Activated naive CD4-positive, alpha-beta T cell treated with anti-CD3 and anti-CD28 coated beads for 36 hours (primary cell): ENCODE results near the gene AUTS2. TPM values are rescaled to one million over a fixed set of nuclear protein-coding genes. Genes with fewer than 3 reads are reported as not detected.

Source experiments
- CTCF ChIA-PET: fragments of 350-600 bp; sonication (Branson Sonifier 250); formaldehyde crosslinking; loops from one replicate; lab custom pipeline; 2021; ENCODE audit warnings: antibody characterized with exemption; lab: Charles Lee
- DNase-seq: peaks from one replicate; pipeline ENCODE4 v3.0.0-alpha.2; 2020
- H3K27ac Mint-ChIP-seq: one replicate; pipeline ENCODE4 v1.8.0; 2021; ENCODE audit warnings: mild to moderate bottlenecking, mixed read lengths
- H3K27me3 Mint-ChIP-seq: one replicate; pipeline ENCODE4 v1.8.0; 2021; ENCODE audit warnings: low read depth, mixed read lengths
- H3K36me3 Mint-ChIP-seq: one replicate; pipeline ENCODE4 v1.8.0; 2021; ENCODE audit warnings: low read depth, mixed read lengths
- H3K4me1 Mint-ChIP-seq: one replicate; pipeline ENCODE4 v1.8.0; 2021; ENCODE audit warnings: low read depth, mixed read lengths
- H3K4me3 Mint-ChIP-seq: one replicate; pipeline ENCODE4 v1.8.0; 2021; ENCODE audit warnings: mild to moderate bottlenecking, moderate library complexity, mixed read lengths
- H3K9me3 Mint-ChIP-seq: one replicate; pipeline ENCODE4 v1.8.0; 2021; ENCODE audit warnings: mixed read lengths
- intact Hi-C: fragments of 100-400 bp; cut with micrococcal nuclease; formaldehyde crosslinking; loops from one replicate; pipeline ENCODE4 v1.15.1; 2023
- total RNA-seq, 2 experiments: library from RNA; stranded (reverse); gene quantifications; one replicate each; pipeline ENCODE4 v1.2.3, GENCODE V29; 2021

AUTS2 gene
- total RNA-seq, 2 experiments from 2014 or later: 0.79 to 1.1 TPM

GRCh38 chr7:69937097-69937496 lies 338.8 kb downstream of the AUTS2 start:
- Mint-ChIP-seq H3K27ac (no peak overlapping the region), H3K4me1 (no peaks in the 10 kb centered on the region), H3K36me3 (no peaks in the 10 kb centered on the region), H3K27me3 (no peaks in the 10 kb centered on the region), H3K9me3 (no peaks in the 10 kb centered on the region), H3K4me3 (no peak overlapping the region)
- intact Hi-C loops: no loop called here
- no peak for DNase-seq
- CTCF ChIA-PET: no interaction called here

- Mint-ChIP-seq H3K27me3 (no peaks in the 10 kb centered on the region), H3K9me3 (no peaks in the 10 kb centered on the region), H3K36me3 (no peaks in the 10 kb centered on the region), H3K4me1 (no peaks in the 10 kb centered on the region), H3K4me3 (no peak overlapping the region), H3K27ac (no peak overlapping the region)
- DNase-seq: no peak
- CTCF ChIA-PET: no interaction called here
- intact Hi-C loops: no loop called here
These were observed 341.0 kb downstream of the AUTS2 start for GRCh38 chr7:69939317-69939716.

GRCh38 chr7:69941077-69941651 lies 342.9 kb downstream of the AUTS2 start:
- Mint-ChIP-seq H3K27ac (no peak overlapping the region), H3K9me3 (no peaks in the 10 kb centered on the region), H3K4me3 (no peak overlapping the region), H3K27me3 (no peaks in the 10 kb centered on the region), H3K4me1 (no peaks in the 10 kb centered on the region), H3K36me3 (no peaks in the 10 kb centered on the region)
- intact Hi-C loops: no loop called here
- DNase-seq: no peak
- CTCF ChIA-PET: interaction anchor here (0.6 kb wide), 1 partner anchor 28 kb away, joined by 4 read pairs; no protein-coding TSS in a partner anchor

GRCh38 chr7:69942573-69942972 lies 344.3 kb downstream of the AUTS2 start:
- intact Hi-C loops: no loop called here
- CTCF ChIA-PET: interaction anchor here (1.0 kb wide), 1 partner anchor 10 kb away, joined by 5 read pairs; no protein-coding TSS in a partner anchor
- H3K4me1 Mint-ChIP-seq: no peaks in the 10 kb centered on the region

GRCh38 chr7:69946901-69947300 lies 348.6 kb downstream of the AUTS2 start:
- no peak for DNase-seq
- H3K9me3 Mint-ChIP-seq: no peaks in the 10 kb centered on the region
- no peaks in the 10 kb centered on the region for H3K36me3 Mint-ChIP-seq
- CTCF ChIA-PET: no interaction called here
- H3K4me1 Mint-ChIP-seq: no peaks in the 10 kb centered on the region
- H3K27me3 Mint-ChIP-seq: no peaks in the 10 kb centered on the region
- H3K4me3 Mint-ChIP-seq: no peak overlapping the region
- intact Hi-C loops: no loop called here
- no peak overlapping the region for H3K27ac Mint-ChIP-seq

More at GRCh38 chr7:69942573-69942972, 344.3 kb downstream of the AUTS2 start:
- Mint-ChIP-seq H3K4me3 (no peak overlapping the region), H3K36me3 (no peaks in the 10 kb centered on the region), H3K27ac (no peak overlapping the region), H3K9me3 (no peaks in the 10 kb centered on the region), H3K27me3 (no peaks in the 10 kb centered on the region)
- DNase-seq: no peak

GRCh38 chr7:69947998-69948397 lies 349.7 kb downstream of the AUTS2 start:
- H3K9me3 Mint-ChIP-seq: no peaks in the 10 kb centered on the region
- H3K36me3 Mint-ChIP-seq: no peaks in the 10 kb centered on the region
- no peak overlapping the region for H3K4me3 Mint-ChIP-seq
- intact Hi-C loops: no loop called here
- DNase-seq: no peak
- CTCF ChIA-PET: no interaction called here
- H3K27me3 Mint-ChIP-seq: no peaks in the 10 kb centered on the region
- no peak overlapping the region for H3K27ac Mint-ChIP-seq
- H3K4me1 Mint-ChIP-seq: peaks cover 2% of the 10 kb centered on the region

- no peaks in the 10 kb centered on the region for H3K9me3 Mint-ChIP-seq
- peaks cover 8% of the 10 kb centered on the region for H3K4me1 Mint-ChIP-seq
- DNase-seq: no peak
- CTCF ChIA-PET: interaction anchor here (0.7 kb wide), 1 partner anchor 1494 kb away, joined by 3 read pairs; no protein-coding TSS in a partner anchor
- H3K27me3 Mint-ChIP-seq: no peaks in the 10 kb centered on the region
- no peak overlapping the region for H3K27ac Mint-ChIP-seq
- no peaks in the 10 kb centered on the region for H3K36me3 Mint-ChIP-seq
- H3K4me3 Mint-ChIP-seq: no peak overlapping the region
- intact Hi-C loops: no loop called here
These were observed 350.8 kb downstream of the AUTS2 start for GRCh38 chr7:69949122-69949521.

GRCh38 chr7:69951458-69951857 lies 353.2 kb downstream of the AUTS2 start:
- Mint-ChIP-seq H3K27ac (no peak overlapping the region), H3K9me3 (no peaks in the 10 kb centered on the region), H3K36me3 (no peaks in the 10 kb centered on the region), H3K4me3 (no peak overlapping the region), H3K4me1 (peaks cover 8% of the 10 kb centered on the region), H3K27me3 (no peaks in the 10 kb centered on the region)
- CTCF ChIA-PET: no interaction called here
- no peak for DNase-seq
- intact Hi-C loops: no loop called here

GRCh38 chr7:69953136-69954067 lies 355.1 kb downstream of the AUTS2 start:
- Mint-ChIP-seq H3K4me1 (peaks cover 8% of the 10 kb centered on the region), H3K9me3 (no peaks in the 10 kb centered on the region), H3K27me3 (no peaks in the 10 kb centered on the region), H3K36me3 (no peaks in the 10 kb centered on the region), H3K4me3 (no peak overlapping the region), H3K27ac (no peak overlapping the region)
- CTCF ChIA-PET: no interaction called here
- intact Hi-C loops: no loop called here
- DNase-seq: no peak

GRCh38 chr7:69956541-69956940 lies 358.3 kb downstream of the AUTS2 start:
- Mint-ChIP-seq H3K27ac (no peak overlapping the region), H3K4me1 (peaks cover 8% of the 10 kb centered on the region), H3K36me3 (no peaks in the 10 kb centered on the region), H3K9me3 (no peaks in the 10 kb centered on the region), H3K27me3 (no peaks in the 10 kb centered on the region), H3K4me3 (no peak overlapping the region)
- intact Hi-C loops: no loop called here
- no peak for DNase-seq
- CTCF ChIA-PET: no interaction called here

GRCh38 chr7:69957661-69958060 lies 359.4 kb downstream of the AUTS2 start:
- Mint-ChIP-seq H3K9me3 (no peaks in the 10 kb centered on the region), H3K4me1 (peaks cover 11% of the 10 kb centered on the region), H3K27me3 (no peaks in the 10 kb centered on the region), H3K4me3 (no peak overlapping the region), H3K27ac (no peak overlapping the region), H3K36me3 (no peaks in the 10 kb centered on the region)
- CTCF ChIA-PET: no interaction called here
- DNase-seq: no peak
- intact Hi-C loops: no loop called here

- H3K4me3 Mint-ChIP-seq: no peak overlapping the region
- H3K27me3 Mint-ChIP-seq: no peaks in the 10 kb centered on the region
- intact Hi-C loops: no loop called here
- no peaks in the 10 kb centered on the region for H3K9me3 Mint-ChIP-seq
- no peak for DNase-seq
- peaks cover 9% of the 10 kb centered on the region for H3K4me1 Mint-ChIP-seq
- H3K27ac Mint-ChIP-seq: no peak overlapping the region
- no peaks in the 10 kb centered on the region for H3K36me3 Mint-ChIP-seq
- CTCF ChIA-PET: interaction anchor here (0.5 kb wide), 1 partner anchor 13 kb away, joined by 3 read pairs; no protein-coding TSS in a partner anchor
These were observed 361.7 kb downstream of the AUTS2 start for GRCh38 chr7:69959789-69960499.
